Left cardiac atrium (tissue), 4 donors: ENCODE results near the gene OCA2. TPM values are rescaled to one million over a fixed set of nuclear protein-coding genes. Genes with fewer than 3 reads are reported as not detected.
"Not testable (repeated sequence)": the region's sequence is repeated elsewhere in the genome, so short reads cannot be mapped to it uniquely, and the experiment has no call there.

Experiments
- ATAC-seq, 2 donors: fragments of 200-7000 bp; cut with Tn5 transposase; one replicate each; pipeline ENCODE4 v1.9.1; 2020; ENCODE audit warnings: mild to moderate bottlenecking in 2 of 2, moderate library complexity in 2 of 2
- DNase-seq: peaks from one replicate; pipeline ENCODE4 v3.0.0-alpha.2; 2020
- intact Hi-C, 2 donors: fragments of 100-400 bp; cut with DNase I; formaldehyde crosslinking; loops; one replicate each; pipeline versions ENCODE4 v1.14.1 to v1.15.1; 2022 to 2023
- total RNA-seq, 2 donors: library from RNA; stranded (reverse); fragmentation: NEBNext Ultra II Directional; extraction: Animal tissue kit (Norgen Biotek cat#: 25700); gene quantifications; one replicate each; pipeline ENCODE4 v1.2.1, GENCODE V29; 2021
- donor health status: DM: no; HTN: yes; CAD: no.
- donor health status: DM: no; HTN: yes; CAD: no; lungs with severe emphysema.
- donor health status: DM: yes; HTN: yes; CAD: no.
- donor health status: Dilated cardiomyopathy.

The OCA2 gene
- total RNA-seq, 2 donors from 2014 or later = 0.09 TPM; not detected in 1

DNA sequence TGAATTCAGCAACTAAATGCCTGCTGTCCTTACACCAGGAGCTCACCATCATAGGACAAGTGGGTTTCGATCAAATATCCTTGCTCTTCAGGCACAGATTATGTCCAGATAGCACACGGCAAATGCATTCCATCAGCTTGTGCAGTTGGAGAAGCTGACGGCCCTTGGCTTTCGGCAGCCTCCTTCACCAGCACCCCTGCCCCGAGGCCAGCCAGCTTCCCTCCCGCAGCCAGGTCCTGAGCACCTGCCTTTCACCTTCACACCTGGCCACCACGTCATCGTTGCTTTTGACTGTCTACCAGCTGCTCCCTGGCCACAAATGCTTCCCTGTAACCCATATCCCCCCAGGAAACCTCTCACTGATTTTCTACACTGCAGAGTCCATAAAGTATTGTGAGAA is 355.5 kb downstream of the OCA2 start:
- no peak for ATAC-seq
- intact Hi-C loops = no loop called here

DNA sequence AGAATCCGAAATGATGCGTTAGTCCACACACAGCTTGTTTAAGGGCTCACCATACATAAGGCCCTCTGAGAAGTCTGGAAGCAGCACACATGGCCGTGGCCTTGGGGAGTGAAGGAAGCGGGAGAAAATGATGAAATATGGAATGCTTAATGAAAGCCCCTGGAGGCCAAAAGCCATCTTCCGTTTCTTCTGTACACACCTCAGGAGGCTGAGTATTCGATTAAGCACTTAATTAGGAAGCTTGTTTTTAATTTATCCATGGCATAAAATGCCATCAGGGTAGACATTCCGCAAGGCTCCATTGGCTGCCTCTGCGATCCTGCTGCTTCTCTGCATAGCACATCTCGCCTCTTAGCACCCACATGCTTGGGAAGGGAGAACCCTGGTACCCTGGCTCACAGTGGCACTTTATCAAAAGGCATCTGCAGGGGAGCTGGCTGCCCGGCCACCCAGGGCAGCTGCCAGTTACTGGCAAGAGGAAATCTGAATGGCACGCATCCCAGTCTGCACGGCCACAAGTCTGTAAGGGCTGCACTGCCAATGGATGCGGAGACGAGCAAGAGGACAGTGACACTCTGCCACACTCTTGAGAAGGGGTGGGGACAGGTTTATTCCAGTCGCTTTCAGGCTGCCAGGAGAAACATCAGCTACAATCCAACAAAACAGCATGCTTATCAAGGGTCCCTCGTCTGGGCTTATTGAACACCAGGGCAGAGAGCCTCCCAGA is 356.2 kb downstream of the OCA2 start:
- DNase-seq (peak; percentile 25), ATAC-seq (peak; percentile 92 to 95)
- intact Hi-C loops = no loop called here

More for the DNA sequence above, 355.5 kb downstream of the OCA2 start:
- no peak for DNase-seq

DNA sequence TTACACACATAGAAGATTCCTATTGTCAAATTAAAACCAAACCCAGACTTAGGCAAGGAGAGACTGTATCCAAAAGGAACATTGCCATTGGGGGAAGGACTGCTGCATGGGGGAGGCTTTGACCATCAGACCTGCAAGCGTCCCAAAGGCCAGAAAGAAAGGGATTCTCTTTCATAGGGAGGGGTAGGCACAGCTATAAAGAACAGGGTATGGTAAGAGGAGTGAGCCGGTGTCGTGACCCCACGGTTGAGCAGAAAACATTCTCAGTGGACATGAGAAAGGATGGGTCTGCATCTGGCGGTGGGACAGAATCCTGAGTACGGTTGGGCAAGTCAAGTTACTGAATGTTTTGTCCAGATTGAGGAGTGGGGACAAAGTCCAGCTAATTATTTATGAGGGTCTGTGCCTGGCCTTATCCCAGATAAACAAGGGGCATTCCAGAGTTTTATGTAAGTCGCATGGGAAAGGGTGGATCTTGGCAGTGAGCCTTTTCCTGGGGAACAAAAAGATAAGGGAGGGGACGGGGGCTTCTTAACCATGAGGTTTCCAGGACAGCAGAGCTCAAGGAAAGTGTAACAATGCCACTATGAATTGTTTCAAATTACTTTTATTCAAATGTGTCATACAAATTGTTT is 357.8 kb downstream of the OCA2 start:
- ATAC-seq (no peak), DNase-seq (no peak)
- intact Hi-C loops = no loop called here

DNA sequence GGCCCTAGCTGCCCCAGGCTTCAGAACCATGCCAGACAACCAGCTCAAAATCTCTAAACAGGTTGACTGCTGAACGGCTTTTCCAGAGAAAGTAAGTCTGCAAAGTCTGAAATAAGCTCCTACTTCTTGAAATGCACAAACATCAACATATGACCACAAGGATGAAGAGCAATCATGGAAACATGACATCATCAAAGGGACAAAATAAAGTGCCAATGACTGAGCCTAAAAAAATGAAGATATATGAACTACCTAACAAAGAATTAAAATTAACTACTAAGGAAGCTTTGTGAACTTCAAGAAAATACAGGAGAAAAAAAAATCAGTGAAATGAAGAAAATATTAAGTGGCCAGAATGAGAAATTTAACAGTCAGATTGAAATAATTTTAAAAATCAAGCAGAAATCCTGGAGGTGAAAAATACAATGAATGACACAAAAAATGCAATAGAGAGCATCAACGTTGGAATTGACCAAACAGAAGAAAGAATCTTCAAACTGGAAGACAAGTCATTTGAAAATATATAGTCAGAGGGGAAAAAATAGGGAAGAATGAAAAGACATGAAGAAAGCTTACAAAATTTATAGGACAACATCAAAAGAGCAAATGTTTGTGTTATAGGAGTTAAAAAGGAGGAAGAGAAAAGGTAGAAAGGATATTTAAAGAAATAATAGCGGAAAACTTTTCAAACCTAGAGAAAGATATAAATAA is 364.2 kb downstream of the OCA2 start:
- intact Hi-C loops = no loop called here
- no peak for DNase-seq
- no peak for ATAC-seq

DNA sequence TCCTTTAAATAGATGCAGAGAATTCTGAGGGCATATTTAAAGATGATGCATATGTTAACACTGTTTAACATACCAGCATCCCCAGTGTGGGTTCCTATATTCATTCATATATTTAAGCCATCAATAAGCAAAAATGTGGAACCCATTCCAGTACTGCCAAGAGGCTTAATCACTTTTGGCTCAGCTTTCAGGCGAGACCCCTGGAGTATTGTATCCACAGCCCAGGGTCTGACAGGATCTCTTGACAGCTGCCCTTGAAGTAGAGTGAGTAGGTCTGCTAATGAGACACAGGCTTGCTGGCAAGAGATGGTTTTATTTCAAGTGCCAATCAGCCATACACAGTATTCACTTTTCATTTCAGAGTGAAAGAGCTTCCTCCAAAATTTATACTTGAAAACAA is 367.3 kb downstream of the OCA2 start:
- DNase-seq (no peak), ATAC-seq (no peak)
- intact Hi-C loops = no loop called here

DNA sequence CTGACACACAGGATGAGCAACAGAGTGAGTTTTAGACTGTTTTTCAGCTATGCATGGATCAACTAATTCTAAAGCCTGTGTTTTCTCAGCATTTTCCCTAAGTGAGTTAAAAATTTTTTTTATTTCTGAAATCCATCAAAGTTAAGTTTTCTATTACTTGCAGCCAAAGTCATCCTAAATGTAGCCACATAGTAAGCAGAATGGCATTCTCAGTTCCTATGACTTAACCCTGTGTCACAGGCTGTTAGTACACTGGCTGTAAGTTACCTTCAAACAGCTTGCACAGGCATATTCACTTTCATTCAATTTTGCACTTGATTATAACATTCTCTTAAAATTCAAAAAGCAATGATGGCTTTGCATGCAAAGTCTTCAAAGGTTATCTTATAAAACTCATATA is 368.2 kb downstream of the OCA2 start:
- ATAC-seq (no peak), DNase-seq (no peak)
- intact Hi-C loops = no loop called here

DNA sequence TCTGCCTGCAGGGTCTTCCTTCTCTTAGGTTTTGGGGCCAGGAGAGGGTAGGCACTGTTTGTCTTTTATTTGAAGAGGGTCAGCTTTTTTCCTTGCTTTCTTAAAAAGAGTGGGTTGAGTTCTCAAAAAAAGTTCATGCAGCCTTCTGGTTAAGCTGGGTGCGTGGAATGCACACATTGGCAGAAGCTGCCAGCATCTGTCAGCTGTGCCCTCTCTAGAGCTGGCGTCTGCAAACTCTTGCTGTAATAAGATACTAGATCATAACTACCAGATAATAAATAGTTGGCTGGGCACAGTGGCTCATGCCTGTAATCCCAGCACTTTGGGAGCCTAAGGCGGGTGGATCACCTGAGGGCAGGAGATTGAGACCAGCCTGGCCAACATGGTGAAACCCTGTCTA is 373.4 kb downstream of the OCA2 start:
- intact Hi-C loops = no loop called here
- no peak for DNase-seq
- no peak for ATAC-seq

GRCh38 chr15:27723821-27724220 is 375.3 kb downstream of the OCA2 start:
- intact Hi-C loops = no loop called here
- ATAC-seq (no peak), DNase-seq (no peak)

DNA sequence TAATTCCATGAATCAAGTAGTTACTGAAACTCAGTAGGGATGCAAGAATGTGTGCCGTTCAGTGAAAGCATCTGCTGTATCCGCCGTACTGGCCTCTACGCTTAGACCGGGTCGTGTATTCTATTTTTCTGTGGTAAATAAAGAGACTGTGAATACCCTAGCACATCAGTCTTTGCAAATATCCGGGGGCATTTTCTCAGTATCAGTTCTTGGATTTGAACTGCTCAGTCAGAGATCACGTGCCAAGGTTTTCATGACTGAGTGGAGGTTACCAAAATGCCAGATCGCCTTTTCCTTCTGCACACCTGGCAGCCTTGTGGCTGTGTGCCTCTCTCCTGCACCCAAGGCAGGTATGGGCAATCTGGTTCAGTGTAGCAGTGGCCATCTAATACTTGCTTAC is 377.0 kb downstream of the OCA2 start:
- ATAC-seq (no peak), DNase-seq (no peak)
- intact Hi-C loops = no loop called here

- ATAC-seq (no peak), DNase-seq (no peak)
- intact Hi-C loops = no loop called here
These were observed 384.4 kb downstream of the OCA2 start for GRCh38 chr15:27714675-27715074.

DNA sequence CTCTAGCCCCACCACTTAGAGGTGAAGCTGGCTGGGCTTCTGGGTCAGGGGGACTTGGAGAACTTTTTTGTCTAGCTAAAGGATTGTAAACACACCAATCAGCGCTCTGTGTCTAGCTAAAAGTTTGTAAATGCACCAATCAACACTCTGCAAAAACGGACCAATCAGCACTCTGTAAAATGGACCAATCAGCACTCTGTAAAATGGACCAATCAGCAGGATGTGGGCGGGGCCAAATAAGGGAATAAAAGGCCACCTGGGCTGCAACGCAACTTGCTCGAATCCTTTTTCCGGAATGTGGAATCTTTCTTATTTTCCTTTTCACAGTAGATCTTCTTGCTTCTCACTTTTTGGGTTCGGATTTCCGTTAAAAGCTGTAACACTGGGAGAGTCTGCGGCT is 385.3 kb downstream of the OCA2 start:
- intact Hi-C loops, DNase-seq, ATAC-seq: not testable (repeated sequence)

GRCh38 chr15:27707257-27707656 is 391.9 kb downstream of the OCA2 start:
- intact Hi-C loops = no loop called here
- ATAC-seq (peak; percentile 34 to 72), DNase-seq (no peak)

- intact Hi-C loops = no loop called here
- ATAC-seq (peak in 1 of 2 donors; percentile 34), DNase-seq (no peak)
These were observed 392.8 kb downstream of the OCA2 start for GRCh38 chr15:27706300-27706699.

DNA sequence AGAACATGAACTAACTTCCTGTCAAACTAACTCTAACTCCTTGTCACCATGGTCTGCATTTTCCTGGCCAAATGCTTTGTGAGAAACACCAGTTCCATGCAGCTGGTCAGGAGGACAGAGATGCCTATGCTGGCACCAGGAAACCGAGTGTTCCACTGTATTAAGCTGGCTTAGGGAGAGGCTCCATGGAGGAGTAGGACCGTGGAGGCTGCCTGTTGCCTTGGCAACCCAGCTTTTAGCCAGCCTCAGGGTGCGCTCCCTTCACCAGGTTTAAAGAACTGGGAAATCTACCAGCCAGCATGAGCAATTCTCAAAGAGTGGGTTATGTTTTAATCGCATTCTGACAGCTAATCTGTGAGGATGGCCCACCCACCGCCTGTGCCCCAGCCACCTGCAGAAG is 394.1 kb downstream of the OCA2 start:
- intact Hi-C loops = no loop called here
- ATAC-seq (no peak), DNase-seq (no peak)

Other genes with a start within 250 kb of the OCA2 start
- gene HERC2, start 222.9 kb upstream of the OCA2 start, total RNA-seq = 10 to 100 TPM; 46.5 to 46.8 TPM